ENCODE measurements around the gene MCM3AP.

GRCh38 chr21:46227811-46228344 is 57.5 kb downstream of the MCM3AP start:
- TF ChIP-seq CTCF (IDR thresholded peaks at IDR 0.05), result no peak
- no peak for TF ChIP-seq POLR2A (IDR thresholded peaks at IDR 0.05; ENCODE audit: low read depth)
- TF ChIP-seq POLR2AphosphoS5 (IDR thresholded peaks at IDR 0.05), result no peak
- no peak for TF ChIP-seq EP300 (IDR thresholded peaks at IDR 0.05)

Measured in esophagus muscularis mucosa (tissue), 4 donors.